Mesenchymal stem cell (in vitro differentiated cells and primary cell): ENCODE results near the gene ELOVL7.

Experiments
- DNase-seq: peaks from one replicate; pipeline ENCODE4 v3.0.0-alpha.2; 2013
- H2AFZ ChIP-seq: one replicate; pipeline ENCODE4 v1.6.1; 2013; ENCODE audit warnings: low read depth, mild to moderate bottlenecking, control low read depth, inconsistent platforms, low read length, moderate library complexity
- H2AK5ac ChIP-seq: 2 replicates; pipeline ENCODE4 v1.6.1; 2013; ENCODE audit warnings: low read length, moderate library complexity, mild to moderate bottlenecking, inconsistent platforms; ENCODE audit not compliant: severe bottlenecking
- H2BK120ac ChIP-seq: one replicate; pipeline ENCODE4 v1.6.1; 2013; ENCODE audit warnings: low read depth, mild to moderate bottlenecking, inconsistent platforms, low read length, moderate library complexity
- H2BK12ac ChIP-seq, 2 experiments: one replicate each; pipeline ENCODE4 v1.6.1; 2013; ENCODE audit warnings: inconsistent platforms in 2 of 2, low read length in 2 of 2, mild to moderate bottlenecking in 2 of 2, moderate library complexity in 2 of 2, control low read depth in 1 of 2
- H2BK15ac ChIP-seq: one replicate; pipeline ENCODE4 v1.6.1; 2013; ENCODE audit warnings: mild to moderate bottlenecking, low read depth, inconsistent platforms; ENCODE audit not compliant: poor library complexity, severe bottlenecking
- H2BK5ac ChIP-seq: 2 replicates; pipeline ENCODE4 v1.6.1; 2013; ENCODE audit warnings: low read depth, mild to moderate bottlenecking, low read length, control low read depth, inconsistent platforms; ENCODE audit not compliant: poor library complexity, severe bottlenecking
- H3K14ac ChIP-seq, 2 experiments: one replicate each; pipeline ENCODE4 v1.6.1; 2013; ENCODE audit warnings: inconsistent platforms in 2 of 2, low read length in 2 of 2, control low read depth in 1 of 2, mild to moderate bottlenecking in 1 of 2, moderate library complexity in 1 of 2
- H3K18ac ChIP-seq, 2 experiments: one replicate each; pipeline ENCODE4 v1.6.1; 2013; ENCODE audit warnings: inconsistent platforms in 2 of 2, low read length in 2 of 2, control low read depth in 1 of 2, low read depth in 1 of 2, mild to moderate bottlenecking in 1 of 2
- H3K23ac ChIP-seq, 2 experiments: one replicate each; pipeline ENCODE4 v1.6.1; 2013; ENCODE audit warnings: inconsistent platforms in 2 of 2, low read length in 2 of 2, mild to moderate bottlenecking in 2 of 2, moderate library complexity in 2 of 2, control low read depth in 1 of 2
- H3K27ac ChIP-seq: 2 replicates; pipeline ENCODE4 v1.5.1; 2013; ENCODE audit warnings: mild to moderate bottlenecking, moderate library complexity, low read length, control low read depth, inconsistent platforms; ENCODE audit not compliant: poor library complexity, severe bottlenecking
- H3K27me3 ChIP-seq, 2 experiments: 2 replicates each; pipeline versions ENCODE4 v1.6.1 to v1.7.0; 2013; ENCODE audit warnings: low read length in 2 of 2, mild to moderate bottlenecking in 2 of 2, moderate library complexity in 2 of 2, control low read depth in 1 of 2, inconsistent platforms in 1 of 2; ENCODE audit not compliant: control insufficient read depth in 1 of 2, insufficient read depth in 1 of 2
- H3K36me3 ChIP-seq, 2 experiments: 2 replicates each; pipeline versions ENCODE4 v1.6.1 to v1.7.0; 2013; ENCODE audit warnings: low read length in 2 of 2, control low read depth in 1 of 2, inconsistent platforms in 1 of 2, low read depth in 1 of 2, mild to moderate bottlenecking in 1 of 2; ENCODE audit not compliant: insufficient read depth in 2 of 2, control insufficient read depth in 1 of 2
- H3K4ac ChIP-seq, 2 experiments: one replicate each; pipeline ENCODE4 v1.6.1; 2013; ENCODE audit warnings: inconsistent platforms in 2 of 2, low read length in 2 of 2, mild to moderate bottlenecking in 2 of 2, moderate library complexity in 2 of 2, control low read depth in 1 of 2, low read depth in 1 of 2
- H3K4me1 ChIP-seq: 2 replicates; pipeline ENCODE4 v1.6.1; 2013; ENCODE audit warnings: low read depth, low read length, control low read depth; ENCODE audit not compliant: control insufficient read depth, insufficient read depth
- H3K4me2 ChIP-seq: 2 replicates; pipeline ENCODE4 v1.6.1; 2013; ENCODE audit warnings: low read length, mild to moderate bottlenecking, inconsistent platforms; ENCODE audit not compliant: poor library complexity, severe bottlenecking
- H3K4me3 ChIP-seq, 2 experiments: 2 replicates each; pipeline versions ENCODE4 v1.5.1 to v1.7.0; 2013; ENCODE audit warnings: low read length in 2 of 2, mild to moderate bottlenecking in 2 of 2, control low read depth in 1 of 2, low read depth in 1 of 2; ENCODE audit not compliant: insufficient read depth in 1 of 2
- H3K79me1 ChIP-seq: replicated peaks from 2 replicates; pipeline ENCODE4 v1.6.1; 2013; ENCODE audit warnings: mild to moderate bottlenecking, control low read depth, low read length, inconsistent platforms; ENCODE audit not compliant: poor library complexity, severe bottlenecking
- H3K9ac ChIP-seq: 2 replicates; pipeline ENCODE4 v1.7.0; 2013; ENCODE audit warnings: mild to moderate bottlenecking, low read length, moderate library complexity
- H3K9me3 ChIP-seq: 2 replicates; pipeline ENCODE4 v1.7.0; 2013; ENCODE audit warnings: mild to moderate bottlenecking, low read length; ENCODE audit not compliant: control insufficient read depth
- H4K8ac ChIP-seq: one replicate; pipeline ENCODE4 v1.6.1; 2013; ENCODE audit warnings: inconsistent platforms, mild to moderate bottlenecking, low read length, moderate library complexity
- H4K91ac ChIP-seq: one replicate; pipeline ENCODE4 v1.6.1; 2013; ENCODE audit warnings: mild to moderate bottlenecking, low read length, inconsistent platforms
- WGBS: methylation state at CpG from one replicate; pipeline ENCODE4 v1.1.7; 2013; ENCODE audit warnings: mixed read lengths; 5-methylcytosine and 5-hydroxymethylcytosine counted together

ELOVL7 gene

DNA sequence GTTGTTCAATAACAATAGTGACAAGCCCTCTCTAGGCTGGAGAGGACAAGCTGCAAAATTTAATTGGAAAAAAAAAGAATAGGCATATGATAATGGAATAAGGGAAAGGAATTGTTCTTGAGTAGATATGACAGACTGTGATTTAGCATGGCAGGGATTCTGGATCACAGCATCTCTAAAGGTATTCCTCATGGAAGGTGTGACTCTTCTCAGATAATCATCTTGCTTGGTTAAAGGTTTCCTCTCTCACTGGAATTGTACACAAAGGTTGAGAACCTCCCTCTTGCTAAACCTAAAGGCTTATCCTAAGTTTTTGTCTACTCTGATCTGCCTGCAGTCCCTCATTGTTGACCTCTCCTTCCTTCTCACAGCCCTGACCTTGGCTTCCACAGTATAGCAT lies 31.6 kb downstream of the ELOVL7 start:
- Histone ChIP-seq H3K18ac (no peak overlapping the region), H2BK15ac (no peak overlapping the region), H3K79me1 (no peaks in the 10 kb centered on the region), H3K14ac (no peak overlapping the region), H2BK5ac (no peak overlapping the region), H2AK5ac (no peak overlapping the region), H2BK12ac (no peak overlapping the region), H4K8ac (no peak overlapping the region), H3K36me3 (no peaks in the 10 kb centered on the region), H3K9ac (no peak overlapping the region), H3K4ac (no peak overlapping the region), H2AFZ (no peak overlapping the region), H3K4me3 (no peak overlapping the region), H3K23ac (no peak overlapping the region), H3K4me1 (peaks cover 1% of the 10 kb centered on the region), H4K91ac (no peak overlapping the region), H3K27ac (no peak overlapping the region), H2BK120ac (no peak overlapping the region), H3K9me3 (no peaks in the 10 kb centered on the region), H3K27me3 (peaks cover 0 to 7% of the 10 kb centered on the region in 2 experiments), H3K4me2 (no peak overlapping the region)
- DNase-seq, result no peak

GRCh38 chr5:60811105-60811504 lies 33.0 kb downstream of the ELOVL7 start:
- H4K91ac ChIP-seq, result no peak overlapping the region
- H3K9ac ChIP-seq, result no peak overlapping the region
- DNase-seq, result no peak
- H3K4me1 ChIP-seq, result peaks cover 1% of the 10 kb centered on the region
- H3K14ac ChIP-seq, result no peak overlapping the region
- peaks cover 0 to 7% of the 10 kb centered on the region in 2 experiments for H3K27me3 ChIP-seq
- no peak overlapping the region for H3K23ac ChIP-seq
- no peak overlapping the region for H2BK120ac ChIP-seq
- no peak overlapping the region for H2BK15ac ChIP-seq
- no peak overlapping the region for H3K4ac ChIP-seq
- H3K27ac ChIP-seq, result peak overlapping the region; percentile 54
- no peak overlapping the region for H3K4me3 ChIP-seq
- no peaks in the 10 kb centered on the region for H3K9me3 ChIP-seq
- H2BK12ac ChIP-seq, result no peak overlapping the region
- H3K36me3 ChIP-seq, result no peaks in the 10 kb centered on the region
- no peak overlapping the region for H3K4me2 ChIP-seq
- no peak overlapping the region for H3K18ac ChIP-seq
- no peaks in the 10 kb centered on the region for H3K79me1 ChIP-seq
- no peak overlapping the region for H2AFZ ChIP-seq
- H4K8ac ChIP-seq, result no peak overlapping the region
- H2BK5ac ChIP-seq, result no peak overlapping the region
- no peak overlapping the region for H2AK5ac ChIP-seq

DNA sequence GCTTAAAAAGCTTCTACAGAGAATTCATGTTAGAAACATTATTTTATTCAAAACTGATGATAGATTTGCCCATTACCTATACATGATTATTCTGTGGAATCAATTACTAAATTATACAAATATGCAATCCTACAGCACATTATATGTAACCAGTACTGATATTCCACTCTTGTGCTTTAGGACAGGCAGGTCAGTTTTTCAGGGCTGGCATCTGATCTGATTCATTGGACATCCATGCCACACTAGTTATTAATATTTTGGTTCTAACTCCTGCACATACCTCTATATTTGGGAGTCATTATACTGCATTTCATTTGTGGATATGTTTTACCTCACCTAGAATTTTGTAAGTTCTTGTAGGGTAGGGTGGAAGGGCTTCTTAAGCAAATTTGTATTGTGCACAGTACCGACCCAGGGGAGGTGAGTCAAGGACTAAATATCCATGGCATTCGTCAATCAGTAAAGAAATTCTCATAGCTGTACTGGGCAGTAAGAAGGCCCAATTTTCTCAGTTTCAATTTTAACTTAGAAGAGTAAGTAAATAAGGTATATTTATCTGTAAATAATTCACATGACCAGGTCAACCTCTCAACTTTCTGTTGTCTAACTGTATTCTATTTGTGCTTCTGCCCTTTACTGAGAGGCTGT lies 33.5 kb downstream of the ELOVL7 start:
- H3K36me3 ChIP-seq, result no peaks in the 10 kb centered on the region
- 13% methylated on average over 1 of the region's 2 CpGs for WGBS
- no peak overlapping the region for H3K4me2 ChIP-seq
- H4K8ac ChIP-seq, result no peak overlapping the region
- H3K4me1 ChIP-seq, result peaks cover 1% of the 10 kb centered on the region
- no peak overlapping the region for H3K4ac ChIP-seq
- H3K4me3 ChIP-seq, result no peak overlapping the region
- no peak overlapping the region for H3K18ac ChIP-seq
- H3K9me3 ChIP-seq, result no peaks in the 10 kb centered on the region
- H2AK5ac ChIP-seq, result no peak overlapping the region
- H3K79me1 ChIP-seq, result no peaks in the 10 kb centered on the region
- no peak overlapping the region for H2BK12ac ChIP-seq
- H3K27me3 ChIP-seq, result peaks cover 0 to 7% of the 10 kb centered on the region in 2 experiments
- no peak overlapping the region for H2AFZ ChIP-seq
- peak overlapping the region; percentile 79 for H3K27ac ChIP-seq
- no peak overlapping the region for H3K14ac ChIP-seq
- no peak overlapping the region for H2BK15ac ChIP-seq
- no peak overlapping the region for H3K23ac ChIP-seq
- H2BK120ac ChIP-seq, result no peak overlapping the region
- no peak for DNase-seq
- H4K91ac ChIP-seq, result no peak overlapping the region
- no peak overlapping the region for H3K9ac ChIP-seq
- H2BK5ac ChIP-seq, result no peak overlapping the region

DNA sequence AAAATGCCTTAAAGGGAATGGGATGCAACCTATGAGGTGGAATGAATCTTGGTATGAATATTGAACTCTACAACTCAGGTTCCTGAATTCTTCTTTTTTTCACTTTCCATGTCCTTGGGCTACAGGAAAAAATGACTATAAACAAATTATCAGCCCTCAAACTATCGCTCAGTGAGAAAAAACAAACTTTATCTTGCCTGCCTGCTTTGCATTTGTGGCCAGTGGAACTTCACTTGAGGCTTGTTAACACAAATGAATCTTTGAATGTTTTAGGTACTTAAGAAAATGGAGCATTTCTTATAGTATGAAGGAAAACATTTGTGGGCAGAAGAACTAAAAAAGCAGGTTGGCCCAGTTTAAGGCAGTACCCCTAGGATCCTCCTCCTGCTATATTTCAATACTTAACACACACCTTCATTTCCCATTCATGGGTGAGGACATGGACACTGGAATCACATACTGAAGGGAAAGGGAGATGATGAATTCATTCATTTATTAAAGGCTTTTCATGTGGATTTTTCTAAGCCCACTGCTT lies 34.1 kb downstream of the ELOVL7 start:
- H2BK12ac ChIP-seq, result no peak overlapping the region
- peaks cover 0 to 7% of the 10 kb centered on the region in 2 experiments for H3K27me3 ChIP-seq
- H3K4me1 ChIP-seq, result peaks cover 1% of the 10 kb centered on the region
- no peak overlapping the region for H2AFZ ChIP-seq
- no peak overlapping the region for H2BK5ac ChIP-seq
- WGBS, result 83% methylated on average over 1 of the region's 1 CpG
- H2AK5ac ChIP-seq, result no peak overlapping the region
- H3K27ac ChIP-seq, result peak overlapping the region; percentile 72
- H3K4ac ChIP-seq, result no peak overlapping the region
- H2BK15ac ChIP-seq, result no peak overlapping the region
- no peak overlapping the region for H3K4me2 ChIP-seq
- H4K91ac ChIP-seq, result no peak overlapping the region
- no peak overlapping the region for H2BK120ac ChIP-seq
- no peak overlapping the region for H3K4me3 ChIP-seq
- H3K14ac ChIP-seq, result no peak overlapping the region
- no peak overlapping the region for H3K23ac ChIP-seq
- no peaks in the 10 kb centered on the region for H3K9me3 ChIP-seq
- no peak for DNase-seq
- H3K79me1 ChIP-seq, result no peaks in the 10 kb centered on the region
- H3K9ac ChIP-seq, result no peak overlapping the region
- no peaks in the 10 kb centered on the region for H3K36me3 ChIP-seq
- no peak overlapping the region for H4K8ac ChIP-seq
- H3K18ac ChIP-seq, result no peak overlapping the region
